DOHH2 (cell line): Measurements from ENCODE around the gene MTIF3.

ENCODE experiments used
- EZH2phosphoT487 ChIP-seq: fragments of 200-600 bp; sonication (generic); IDR thresholded peaks from 2 replicates; pipeline ENCODE4 v1.6.1; 2017; ENCODE audit warnings: borderline replicate concordance, mild to moderate bottlenecking, antibody characterized with exemption, low read length, moderate library complexity, mixed read lengths
- TF ChIP-seq, protein P1 (sequence below): fragments of 200-600 bp; sonication (generic); IDR thresholded peaks from one replicate; pipeline ENCODE4 v1.5.1; 2014; ENCODE audit warnings: antibody characterized with exemption, mild to moderate bottlenecking, low read depth, low read length; ENCODE audit not compliant: poor library complexity, severe bottlenecking

DNA sequence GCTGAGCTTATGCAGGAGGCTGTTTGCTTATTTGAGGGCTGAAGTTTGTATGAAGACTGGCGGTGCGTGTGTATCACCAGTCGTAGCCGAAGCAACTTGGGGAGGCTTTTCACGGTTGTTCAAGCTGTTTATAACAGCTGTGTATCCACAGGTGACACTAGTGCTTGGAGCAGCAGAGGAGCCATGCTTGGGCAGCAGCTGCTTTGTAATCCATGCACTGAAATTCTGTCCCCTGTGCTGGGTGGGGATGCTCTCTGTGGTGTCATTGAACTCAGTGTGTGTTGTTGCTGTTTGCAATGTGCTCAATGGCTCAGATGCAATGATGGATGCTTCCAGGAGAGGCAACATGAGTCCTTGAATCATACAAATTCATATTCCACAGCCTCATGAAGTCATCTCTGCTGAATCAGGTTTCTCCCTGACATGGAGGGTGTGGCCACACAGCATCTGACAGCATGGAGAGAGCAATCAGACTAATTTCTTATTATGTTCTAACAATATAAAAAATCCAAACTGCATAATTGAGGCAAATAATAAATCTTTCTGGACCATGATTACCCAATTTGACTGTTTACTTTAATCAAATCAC is 44.7 kb downstream of the MTIF3 start:
- TF ChIP-seq, protein P1, sequence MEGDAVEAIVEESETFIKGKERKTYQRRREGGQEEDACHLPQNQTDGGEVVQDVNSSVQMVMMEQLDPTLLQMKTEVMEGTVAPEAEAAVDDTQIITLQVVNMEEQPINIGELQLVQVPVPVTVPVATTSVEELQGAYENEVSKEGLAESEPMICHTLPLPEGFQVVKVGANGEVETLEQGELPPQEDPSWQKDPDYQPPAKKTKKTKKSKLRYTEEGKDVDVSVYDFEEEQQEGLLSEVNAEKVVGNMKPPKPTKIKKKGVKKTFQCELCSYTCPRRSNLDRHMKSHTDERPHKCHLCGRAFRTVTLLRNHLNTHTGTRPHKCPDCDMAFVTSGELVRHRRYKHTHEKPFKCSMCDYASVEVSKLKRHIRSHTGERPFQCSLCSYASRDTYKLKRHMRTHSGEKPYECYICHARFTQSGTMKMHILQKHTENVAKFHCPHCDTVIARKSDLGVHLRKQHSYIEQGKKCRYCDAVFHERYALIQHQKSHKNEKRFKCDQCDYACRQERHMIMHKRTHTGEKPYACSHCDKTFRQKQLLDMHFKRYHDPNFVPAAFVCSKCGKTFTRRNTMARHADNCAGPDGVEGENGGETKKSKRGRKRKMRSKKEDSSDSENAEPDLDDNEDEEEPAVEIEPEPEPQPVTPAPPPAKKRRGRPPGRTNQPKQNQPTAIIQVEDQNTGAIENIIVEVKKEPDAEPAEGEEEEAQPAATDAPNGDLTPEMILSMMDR: no peak
- TF ChIP-seq EZH2phosphoT487: no peak
